SK-N-SH (cell line): Measurements from ENCODE around the gene TCP11L2.

Experiments used
- CHD2 ChIP-seq: fragments of 150-350 bp; IDR thresholded peaks from 2 replicates; pipeline ENCODE4 v1.6.1; 2018; ENCODE audit warnings: low read length; ENCODE audit not compliant: partially characterized antibody
- FOXJ3 ChIP-seq: sonication (generic); formaldehyde crosslinking; IDR thresholded peaks from 2 replicates; pipeline ENCODE4 v1.5.1; 2020; ENCODE audit warnings: mild to moderate bottlenecking, missing genetic modification reagents
- POLR2AphosphoS5 ChIP-seq: IDR thresholded peaks from 2 replicates; pipeline ENCODE4 v1.6.1; 2012; ENCODE audit warnings: low read depth, low read length
- RFX5 ChIP-seq: IDR thresholded peaks from 2 replicates; pipeline ENCODE4 v1.6.1; 2012; ENCODE audit warnings: mild to moderate bottlenecking, improper control_type of control experiment, low read length
- TF ChIP-seq, protein P1 (sequence below): fragments of 200-600 bp; sonication (generic); IDR thresholded peaks from 2 replicates; pipeline ENCODE4 v1.6.1; 2017; ENCODE audit warnings: antibody characterized with exemption, mild to moderate bottlenecking, moderate library complexity
- TF ChIP-seq, protein P2 (sequence below): IDR thresholded peaks from 2 replicates; pipeline ENCODE4 v1.4.0; 2012; ENCODE audit warnings: low read depth
- TF ChIP-seq, protein P3 (sequence below): IDR thresholded peaks from 2 replicates; pipeline ENCODE4 v1.4.0; 2012; ENCODE audit warnings: low read depth, borderline replicate concordance

DNA sequence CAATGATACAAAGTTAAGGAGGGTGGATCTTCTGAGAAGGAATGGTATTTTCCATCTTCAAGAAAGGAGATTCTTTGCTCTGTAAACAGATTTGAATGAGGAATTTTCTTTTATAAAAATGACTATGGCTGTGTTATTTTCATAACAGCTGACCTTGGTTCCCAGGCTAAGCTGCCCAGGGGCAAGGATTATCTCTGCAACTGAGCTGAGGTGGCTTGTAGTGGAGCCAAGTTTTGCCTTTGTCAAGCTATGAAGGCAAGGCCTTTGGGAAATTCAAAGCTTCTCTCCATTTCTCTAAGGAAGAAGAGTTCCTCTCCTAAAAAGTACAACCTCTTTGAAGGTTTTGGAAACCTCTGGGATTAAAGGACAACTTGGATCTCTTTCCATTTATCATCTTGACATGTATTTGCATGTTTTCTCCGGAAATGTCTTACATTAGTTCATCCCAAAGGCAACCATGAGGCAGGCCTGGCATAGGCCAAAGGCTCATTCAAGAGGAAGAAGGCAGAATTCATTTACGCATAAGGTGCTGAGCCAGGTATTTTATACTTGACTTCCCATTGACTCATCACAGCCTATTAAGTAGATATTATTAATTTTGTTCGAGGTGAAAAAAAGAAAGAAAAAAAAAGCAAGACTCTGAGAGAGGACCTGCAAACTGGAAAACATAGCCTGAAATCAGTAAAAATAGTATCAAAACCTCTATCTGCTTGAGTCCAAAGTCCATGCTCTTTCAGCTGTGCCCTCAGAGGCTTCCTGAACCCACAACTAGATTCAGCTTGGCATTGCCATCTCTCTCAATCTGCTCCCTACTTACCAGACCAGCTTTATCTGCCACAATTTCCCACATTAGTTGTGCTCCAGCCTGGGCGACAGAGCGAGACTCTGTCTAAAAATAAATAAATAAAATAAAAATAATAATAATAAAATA is 30.7 kb upstream of the TCP11L2 start:
- TF ChIP-seq POLR2AphosphoS5, result no peak
- TF ChIP-seq, protein P1, sequence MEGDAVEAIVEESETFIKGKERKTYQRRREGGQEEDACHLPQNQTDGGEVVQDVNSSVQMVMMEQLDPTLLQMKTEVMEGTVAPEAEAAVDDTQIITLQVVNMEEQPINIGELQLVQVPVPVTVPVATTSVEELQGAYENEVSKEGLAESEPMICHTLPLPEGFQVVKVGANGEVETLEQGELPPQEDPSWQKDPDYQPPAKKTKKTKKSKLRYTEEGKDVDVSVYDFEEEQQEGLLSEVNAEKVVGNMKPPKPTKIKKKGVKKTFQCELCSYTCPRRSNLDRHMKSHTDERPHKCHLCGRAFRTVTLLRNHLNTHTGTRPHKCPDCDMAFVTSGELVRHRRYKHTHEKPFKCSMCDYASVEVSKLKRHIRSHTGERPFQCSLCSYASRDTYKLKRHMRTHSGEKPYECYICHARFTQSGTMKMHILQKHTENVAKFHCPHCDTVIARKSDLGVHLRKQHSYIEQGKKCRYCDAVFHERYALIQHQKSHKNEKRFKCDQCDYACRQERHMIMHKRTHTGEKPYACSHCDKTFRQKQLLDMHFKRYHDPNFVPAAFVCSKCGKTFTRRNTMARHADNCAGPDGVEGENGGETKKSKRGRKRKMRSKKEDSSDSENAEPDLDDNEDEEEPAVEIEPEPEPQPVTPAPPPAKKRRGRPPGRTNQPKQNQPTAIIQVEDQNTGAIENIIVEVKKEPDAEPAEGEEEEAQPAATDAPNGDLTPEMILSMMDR, result no peak
- TF ChIP-seq, protein P2, sequence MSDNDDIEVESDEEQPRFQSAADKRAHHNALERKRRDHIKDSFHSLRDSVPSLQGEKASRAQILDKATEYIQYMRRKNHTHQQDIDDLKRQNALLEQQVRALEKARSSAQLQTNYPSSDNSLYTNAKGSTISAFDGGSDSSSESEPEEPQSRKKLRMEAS, result no peak
- TF ChIP-seq FOXJ3 (CRISPR knock-in tag), result no peak
- TF ChIP-seq CHD2, result no peak
- no peak for TF ChIP-seq RFX5
- TF ChIP-seq, protein P3, sequence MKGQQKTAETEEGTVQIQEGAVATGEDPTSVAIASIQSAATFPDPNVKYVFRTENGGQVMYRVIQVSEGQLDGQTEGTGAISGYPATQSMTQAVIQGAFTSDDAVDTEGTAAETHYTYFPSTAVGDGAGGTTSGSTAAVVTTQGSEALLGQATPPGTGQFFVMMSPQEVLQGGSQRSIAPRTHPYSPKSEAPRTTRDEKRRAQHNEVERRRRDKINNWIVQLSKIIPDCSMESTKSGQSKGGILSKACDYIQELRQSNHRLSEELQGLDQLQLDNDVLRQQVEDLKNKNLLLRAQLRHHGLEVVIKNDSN, result no peak
